DMS153 (cell line): ENCODE data around the gene DOHH.

Experiments used
- DNase-seq: peaks from one replicate; lab custom pipeline; 2025; lab: John Stamatoyannopoulos, UW

DOHH gene

DNA sequence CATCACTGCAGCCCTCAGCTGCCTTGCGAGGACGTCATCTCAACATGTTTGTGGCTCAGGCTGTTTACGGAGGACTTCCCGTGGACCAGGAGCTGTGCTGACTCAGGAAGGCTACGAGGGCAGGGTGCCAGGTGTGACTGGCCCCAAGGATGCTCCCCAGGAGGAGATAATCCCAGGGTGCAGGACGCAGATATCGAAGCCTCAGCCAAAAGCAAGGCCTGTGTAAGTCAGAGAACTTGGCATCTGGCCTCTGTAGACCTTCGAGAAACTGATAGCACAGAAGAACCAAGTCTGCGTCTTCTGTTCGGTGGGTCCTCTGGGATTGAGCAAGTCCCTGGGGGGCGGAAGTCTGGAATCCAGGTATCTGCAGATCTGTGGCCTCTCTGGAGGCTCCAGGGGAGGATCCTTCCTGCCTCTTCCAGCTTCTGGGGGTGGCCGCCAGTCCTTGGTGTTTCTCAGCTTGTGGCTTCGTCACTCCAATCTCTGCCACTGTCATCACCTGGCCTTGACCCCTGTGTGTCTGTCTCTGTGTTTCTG, 2.6 kb upstream of the DOHH start:
- no peak for DNase-seq

- no peak for DNase-seq
These were observed 1.3 kb upstream of the DOHH start for GRCh38 chr19:3501780-3502179.

GRCh38 chr19:3499738-3500428, 591 bp downstream of the DOHH start:
- DNase-seq: no peak

DNA sequence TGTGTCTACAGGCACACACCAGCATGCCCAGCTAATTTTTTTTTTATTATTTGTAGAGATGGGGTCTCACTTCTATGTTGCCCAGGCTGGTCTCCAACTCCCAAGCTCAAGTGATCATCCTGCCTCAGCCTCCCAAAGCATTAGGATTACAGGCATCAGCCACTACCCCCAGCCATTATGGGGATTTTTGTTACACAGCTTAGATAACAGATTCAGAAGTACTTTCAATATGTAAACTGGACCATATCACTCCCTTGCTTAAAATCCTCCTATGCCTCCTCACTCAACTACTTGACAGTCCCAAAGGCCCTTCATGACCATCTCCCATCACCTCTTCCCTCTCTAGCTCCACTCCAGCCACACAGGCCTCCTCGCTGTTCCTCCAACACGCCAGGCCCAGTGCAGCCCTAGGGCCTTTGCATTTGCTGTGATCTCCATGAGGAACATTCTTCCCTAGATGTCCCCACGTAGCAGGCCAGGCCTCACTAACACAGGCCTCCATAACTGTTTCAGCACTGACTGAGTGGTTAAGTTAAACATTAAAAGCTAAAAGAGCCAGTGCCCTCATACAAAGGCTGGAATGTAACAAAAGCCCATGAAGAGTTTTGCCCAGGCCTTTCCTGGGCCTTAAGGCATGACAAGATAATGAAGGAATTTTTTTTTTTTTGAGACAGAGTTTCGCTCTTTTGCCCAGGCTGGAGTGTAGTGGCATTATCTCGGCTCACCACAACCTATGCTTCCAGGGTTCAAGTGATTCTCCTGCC, 2.5 kb downstream of the DOHH start:
- DNase-seq: no peak

GRCh38 chr19:3496392-3497273, 3.8 kb downstream of the DOHH start:
- DNase-seq: no peak

- DNase-seq: no peak
These were observed 5.9 kb downstream of the DOHH start for GRCh38 chr19:3494559-3494958.

DNA sequence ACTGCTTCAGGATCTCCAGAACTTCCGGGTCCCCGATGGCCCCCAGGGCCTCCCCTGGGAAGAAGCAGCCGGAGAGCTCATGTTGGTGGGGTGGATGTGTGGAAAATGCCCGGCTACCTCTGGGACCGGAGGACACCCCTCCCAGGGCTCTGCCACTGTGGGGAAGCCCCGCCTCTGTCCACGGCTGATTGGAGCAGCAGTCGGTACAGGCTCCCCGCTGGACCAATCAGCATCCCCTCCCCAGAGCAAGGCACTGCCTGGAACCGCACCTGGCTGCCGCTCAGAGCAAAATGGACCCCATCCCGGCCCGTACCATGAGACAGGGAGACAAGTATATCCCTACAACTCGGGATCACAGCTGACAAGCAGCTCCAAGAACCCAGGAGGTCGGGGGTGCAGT, 6.4 kb downstream of the DOHH start:
- no peak for DNase-seq

GRCh38 chr19:3493651-3494050, 6.8 kb downstream of the DOHH start:
- no peak for DNase-seq

GRCh38 chr19:3492919-3493318, 7.6 kb downstream of the DOHH start:
- no peak for DNase-seq

- no peak for DNase-seq
These were observed 8.2 kb downstream of the DOHH start for GRCh38 chr19:3492131-3492839.

DNA sequence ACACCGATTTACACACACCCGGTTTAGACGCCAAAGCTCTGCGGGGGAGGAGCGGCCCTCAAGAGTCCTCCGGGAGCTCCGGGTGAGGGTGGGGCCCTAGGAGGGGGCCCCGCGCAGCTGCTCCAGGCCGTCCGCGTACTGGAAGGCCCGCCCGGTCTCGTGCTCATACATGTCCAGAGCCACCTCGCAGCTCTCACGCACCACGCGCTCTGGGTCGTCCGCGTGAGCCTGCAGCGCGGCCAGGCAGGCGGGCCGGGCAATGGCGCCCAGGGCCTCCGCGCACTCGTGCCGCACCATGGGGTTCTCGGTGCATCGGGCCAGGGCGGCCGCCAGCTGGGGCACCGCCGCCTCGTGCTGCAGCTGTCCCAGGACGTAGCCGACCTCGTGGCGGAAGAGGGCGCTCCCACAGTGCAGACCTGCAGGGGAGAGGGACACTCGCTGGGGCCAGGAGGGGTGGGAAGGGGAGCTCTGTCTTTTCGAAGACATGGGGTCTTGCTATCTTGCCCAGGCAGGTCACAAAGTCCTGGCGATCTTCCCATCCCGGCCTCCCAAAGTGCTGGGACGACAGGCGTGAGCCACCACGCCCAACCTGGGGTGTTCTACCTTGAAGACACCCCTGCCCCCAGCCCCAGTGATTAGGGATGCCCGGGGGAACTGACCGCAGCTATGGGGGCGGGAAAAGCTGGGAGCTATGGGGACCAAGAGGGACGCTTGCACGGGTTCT, 8.9 kb downstream of the DOHH start:
- no peak for DNase-seq

- DNase-seq: no peak
These were observed 17.2 kb downstream of the DOHH start, which contains the start of gene SMIM44 for GRCh38 chr19:3483226-3483628. Gene SMIM44, minus strand, starts transcription at chr19:3483441. Its CDS starts 38 bp downstream, at chr19:3483403.

DNA sequence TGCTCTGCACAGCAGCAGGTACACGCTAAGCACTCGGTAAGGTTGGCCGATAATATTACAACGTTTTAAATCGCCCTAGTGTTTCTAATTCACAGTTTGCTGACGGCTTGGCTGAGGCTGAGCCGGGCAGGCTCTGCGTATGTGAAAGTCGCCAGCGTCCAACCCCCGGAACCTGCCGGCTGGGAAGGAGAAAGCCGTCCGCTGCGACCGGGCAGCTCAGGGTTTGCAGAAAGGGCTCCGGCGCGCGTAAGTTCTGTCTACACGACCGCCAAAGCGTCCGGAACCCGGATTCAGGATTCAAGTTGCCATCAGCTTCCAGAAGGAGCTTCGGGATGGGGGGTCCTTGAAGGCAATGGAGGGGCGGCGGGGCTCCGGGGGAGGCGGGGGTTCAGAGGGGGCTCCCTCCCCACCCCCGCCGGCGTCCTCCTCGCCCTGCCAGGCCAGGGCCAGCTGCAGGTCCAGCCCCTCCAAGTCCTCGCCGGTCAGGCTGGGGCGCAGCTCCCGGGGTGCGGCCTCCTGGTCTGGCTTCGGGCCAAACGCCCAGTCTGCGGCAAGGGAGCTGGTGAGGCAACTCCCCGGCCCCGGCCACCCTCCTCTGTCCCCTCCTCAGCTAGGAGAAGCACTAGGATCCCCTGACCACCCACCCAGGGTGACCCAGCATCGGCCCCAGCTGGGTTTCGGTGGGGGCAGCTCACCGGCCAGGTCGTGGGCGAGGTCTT, 17.8 kb downstream of the DOHH start:
- DNase-seq: no peak

- no peak for DNase-seq
These were observed 19.0 kb downstream of the DOHH start for GRCh38 chr19:3481241-3482090.

DNA sequence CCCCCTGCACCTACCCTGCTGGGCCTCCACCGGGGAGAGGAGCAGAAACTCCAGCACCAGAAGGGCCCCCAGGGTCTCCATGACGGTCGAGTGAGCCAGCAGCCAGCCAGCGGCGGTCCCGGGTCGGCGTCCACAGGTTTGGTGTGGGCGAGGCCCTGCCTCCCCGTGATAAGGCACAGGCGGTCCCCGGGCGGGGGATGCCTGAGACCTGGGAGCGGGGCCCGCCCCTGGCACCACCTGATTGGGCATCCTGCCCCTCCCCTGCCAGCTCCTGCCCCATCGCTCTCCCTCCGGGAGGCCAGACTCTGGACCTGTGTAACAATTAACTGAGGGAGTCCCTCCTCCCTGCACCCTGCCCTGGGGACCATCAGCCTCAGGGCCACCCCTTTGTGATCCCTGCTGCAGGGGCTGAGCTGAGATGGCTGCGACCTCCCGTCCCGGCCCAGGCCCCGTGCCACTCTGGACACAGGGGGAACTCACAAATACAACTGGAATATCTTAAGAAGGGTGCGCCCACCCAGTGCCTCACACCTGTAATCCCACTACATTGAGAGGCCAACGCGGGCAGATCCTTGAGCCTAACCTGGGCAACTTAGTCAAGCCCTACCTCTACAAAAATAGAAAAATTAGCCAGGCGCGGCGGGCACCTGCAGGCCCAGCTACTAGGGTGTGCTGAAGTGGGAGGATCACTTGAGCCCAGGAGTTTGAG, 19.9 kb downstream of the DOHH start, which contains the start of gene SMIM24:
SMIM24 (minus strand) TSS at position 143 of the 709 bp plus-strand sequence; CDS start at position 81, 62 bp downstream.
- DNase-seq: peak; percentile 37

DNA sequence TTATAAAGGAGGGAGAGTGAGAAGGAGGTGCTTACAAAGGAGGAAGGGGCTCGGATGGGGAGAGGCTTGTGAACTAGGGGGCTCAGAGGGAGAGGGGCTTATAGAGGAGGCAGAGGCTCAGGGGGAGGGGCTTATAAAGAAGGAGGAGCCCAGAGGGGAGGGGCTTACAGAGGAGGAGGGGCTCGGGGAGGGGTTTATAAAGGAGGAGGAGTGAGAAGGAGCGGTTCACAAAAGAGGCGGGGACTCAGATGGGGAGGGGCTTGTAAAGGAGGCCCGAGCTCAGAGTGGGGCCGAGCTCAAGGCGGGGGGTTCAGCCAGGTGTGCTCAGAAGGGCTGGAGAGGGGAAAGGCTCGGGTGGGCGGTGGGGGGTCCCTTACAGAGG, 20.6 kb downstream of the DOHH start:
- DNase-seq: peak; percentile 38

DNA sequence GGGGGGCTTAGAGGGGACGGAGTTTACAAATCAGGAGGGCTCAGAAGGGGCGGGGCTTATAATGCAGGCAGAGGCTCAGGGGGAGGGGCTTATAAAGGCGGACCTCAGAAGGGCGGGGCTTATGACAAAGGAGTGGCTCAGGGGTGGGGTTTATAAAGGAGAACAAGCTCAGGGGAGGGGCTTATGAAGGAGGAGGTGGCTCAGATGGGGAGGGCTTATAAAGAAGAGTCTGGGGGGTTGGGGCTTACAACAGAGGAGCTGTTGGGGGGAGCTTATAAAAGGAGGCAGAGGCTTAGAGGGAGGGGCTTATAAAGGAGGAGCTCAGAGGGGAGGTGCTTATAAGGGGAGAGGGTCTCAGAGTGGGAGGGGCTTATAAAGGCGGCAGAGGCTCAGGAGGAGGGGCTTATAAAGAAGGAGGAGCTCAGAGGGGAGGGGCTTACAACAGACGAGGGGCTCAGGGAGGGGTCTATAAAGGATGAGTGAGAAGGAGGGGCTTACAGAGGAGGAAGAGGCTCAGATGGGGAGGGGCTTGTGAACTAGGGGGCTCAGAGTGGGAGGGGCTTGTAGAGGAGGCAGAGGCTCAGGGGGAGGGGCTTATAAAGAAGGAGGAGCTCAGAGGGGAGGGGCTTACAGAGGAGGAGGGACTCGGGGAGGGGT, 21.2 kb downstream of the DOHH start:
- no peak for DNase-seq
